ENCODE results near the gene USH2A.

The USH2A gene

DNA sequence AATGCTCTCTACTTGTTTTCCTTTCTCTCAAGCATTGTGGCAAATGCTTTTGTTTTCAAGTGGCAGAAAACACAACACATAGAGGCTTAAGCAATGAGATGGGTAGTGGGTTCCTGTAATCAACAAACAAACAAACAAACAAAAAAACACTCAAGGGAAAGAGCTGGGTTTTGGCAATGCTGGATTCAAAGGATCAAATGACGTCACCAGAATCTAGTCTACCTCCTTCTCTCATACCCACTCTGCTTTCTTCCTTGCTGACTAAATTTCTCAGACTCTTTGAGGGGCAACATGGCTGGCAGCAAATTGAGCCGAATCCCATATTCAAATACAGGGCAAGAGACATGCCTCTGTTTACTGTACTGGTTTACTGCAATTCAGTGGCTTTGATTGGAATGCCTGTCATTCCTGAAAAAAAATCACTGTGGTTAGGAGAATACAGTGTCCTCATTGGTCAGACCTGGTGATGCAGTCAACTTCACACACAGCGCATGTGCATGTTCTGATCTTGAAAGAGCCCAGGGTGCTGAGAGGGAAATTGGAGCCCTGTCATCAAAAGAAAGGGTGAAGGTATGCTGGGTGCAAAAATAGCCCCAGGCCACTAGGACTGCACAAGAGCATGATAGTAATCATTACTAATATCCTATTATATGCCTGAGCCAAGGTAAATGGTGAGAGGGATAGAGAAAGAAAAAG is 500.0 kb downstream of the USH2A start:
- DNase-seq = no peak

DNA sequence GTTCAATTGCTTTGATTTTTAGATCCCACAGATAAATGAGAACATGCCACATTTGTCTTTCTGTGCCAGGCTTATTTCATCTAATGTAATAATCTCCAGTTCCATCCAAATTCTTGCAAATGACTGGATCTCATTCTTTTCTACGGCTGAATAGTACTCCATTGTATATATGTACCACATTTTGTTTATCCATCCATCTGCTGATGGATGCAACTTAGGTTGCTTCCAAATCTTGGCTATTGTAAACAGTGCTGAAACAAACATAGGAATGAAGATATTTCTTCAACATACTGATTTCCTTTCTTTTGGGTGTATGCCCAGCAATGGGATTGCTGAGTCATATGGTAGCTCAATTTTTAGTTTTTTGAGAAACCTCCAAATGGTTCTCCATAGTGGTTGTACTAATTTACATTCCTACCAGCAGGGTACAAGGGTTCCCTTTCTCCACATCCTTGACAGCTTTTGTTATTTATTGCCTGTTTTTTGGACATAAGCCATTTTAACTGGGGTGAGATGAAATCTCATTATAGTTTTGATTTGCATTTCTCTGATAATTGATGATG is 511.8 kb downstream of the USH2A start:
- no peak for DNase-seq

DNA sequence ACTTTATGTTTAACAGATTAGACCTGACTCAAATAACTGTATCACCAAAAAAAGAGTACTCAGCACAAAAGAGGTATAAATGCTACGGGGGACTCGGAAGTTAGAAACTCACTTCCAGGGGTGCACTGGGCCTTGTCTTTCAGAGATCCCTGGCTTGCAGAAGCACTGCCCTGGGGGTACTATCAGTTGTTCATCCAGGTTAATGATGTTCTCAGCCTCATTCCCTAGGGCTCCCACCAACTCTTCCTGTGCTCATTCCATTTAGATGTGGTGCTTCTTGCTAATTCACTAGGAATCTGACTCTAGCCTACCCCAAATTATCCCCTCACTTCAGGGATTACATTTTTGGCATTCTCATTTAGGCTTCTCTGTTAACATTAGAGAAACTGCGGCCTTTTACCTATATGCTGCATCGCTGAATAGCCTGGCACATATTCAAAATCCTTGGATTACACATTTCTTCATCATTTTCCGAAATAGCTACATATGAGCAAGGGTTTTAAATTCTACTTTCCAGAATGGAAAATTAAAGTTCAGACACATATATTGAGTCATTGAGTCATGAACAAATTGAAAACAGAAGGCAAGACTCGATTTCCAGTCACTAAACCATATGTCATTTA is 517.6 kb downstream of the USH2A start:
- DNase-seq = no peak

- DNase-seq = no peak
These were observed 522.6 kb downstream of the USH2A start for GRCh38 chr1:215900684-215901083.

GRCh38 chr1:215899901-215900300 is 523.3 kb downstream of the USH2A start:
- DNase-seq = no peak

DNA sequence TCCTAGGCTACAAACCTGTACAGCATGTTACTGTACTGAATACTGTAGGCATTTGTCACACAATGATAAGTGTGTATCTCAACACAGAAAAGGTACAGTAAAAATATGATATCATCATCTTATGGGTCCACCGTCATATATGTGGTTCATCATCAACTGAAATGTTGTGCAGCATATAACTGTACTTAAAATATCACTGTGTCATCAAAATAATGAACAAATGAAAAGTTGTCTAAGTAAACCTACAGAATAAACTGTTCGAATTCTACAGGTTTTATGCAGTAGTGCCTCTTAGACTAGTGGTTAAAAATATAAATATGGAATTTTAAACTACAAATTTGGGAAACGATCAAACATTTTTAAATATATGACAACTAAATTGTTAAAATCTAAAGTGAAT is 527.4 kb downstream of the USH2A start:
- no peak for DNase-seq

GRCh38 chr1:215895276-215895675 is 528.0 kb downstream of the USH2A start:
- no peak for DNase-seq

- no peak for DNase-seq
These were observed 528.6 kb downstream of the USH2A start for GRCh38 chr1:215894617-215895016.

GRCh38 chr1:215891266-215892057 is 531.8 kb downstream of the USH2A start:
- no peak for DNase-seq

- DNase-seq = no peak
These were observed 532.8 kb downstream of the USH2A start for GRCh38 chr1:215890438-215890837.

DNA sequence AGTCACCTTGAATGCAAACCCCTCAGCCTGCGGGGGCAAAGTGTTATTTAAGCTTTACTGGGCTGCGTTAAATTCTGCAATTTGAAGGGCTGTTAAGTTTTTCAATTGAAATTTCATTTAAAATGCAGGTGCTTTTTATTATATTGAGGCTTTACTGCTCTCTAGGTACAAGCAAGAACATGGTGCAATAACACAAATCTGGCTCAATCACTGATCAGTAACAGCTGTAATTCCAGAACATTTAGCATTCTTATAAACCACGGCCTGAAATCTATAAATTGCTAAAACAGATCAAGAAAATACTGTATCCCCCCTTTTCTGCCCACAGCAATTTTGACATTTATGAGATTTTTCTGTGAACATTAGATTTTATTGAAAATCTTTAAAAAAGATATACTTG is 533.4 kb downstream of the USH2A start:
- no peak for DNase-seq

DNA sequence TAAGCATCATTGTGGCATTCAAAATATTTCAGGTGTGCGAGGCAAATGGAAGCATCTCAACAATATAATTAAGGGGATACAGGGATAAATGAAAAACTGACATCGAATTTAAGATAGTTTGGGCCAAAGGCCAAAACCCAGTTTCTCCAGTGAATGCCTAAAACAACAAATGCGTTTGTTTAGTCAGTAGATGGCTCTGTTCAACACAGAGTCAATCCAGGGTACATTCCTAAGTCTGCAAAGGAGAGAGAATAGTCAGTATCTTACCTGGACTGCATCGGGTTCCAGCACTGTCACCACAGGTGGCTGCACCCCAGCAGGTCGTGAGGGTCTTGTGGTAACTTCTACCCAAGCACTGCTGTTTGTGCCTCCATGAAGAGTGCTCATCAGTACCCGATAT is 535.1 kb downstream of the USH2A start:
- DNase-seq = no peak

DNA sequence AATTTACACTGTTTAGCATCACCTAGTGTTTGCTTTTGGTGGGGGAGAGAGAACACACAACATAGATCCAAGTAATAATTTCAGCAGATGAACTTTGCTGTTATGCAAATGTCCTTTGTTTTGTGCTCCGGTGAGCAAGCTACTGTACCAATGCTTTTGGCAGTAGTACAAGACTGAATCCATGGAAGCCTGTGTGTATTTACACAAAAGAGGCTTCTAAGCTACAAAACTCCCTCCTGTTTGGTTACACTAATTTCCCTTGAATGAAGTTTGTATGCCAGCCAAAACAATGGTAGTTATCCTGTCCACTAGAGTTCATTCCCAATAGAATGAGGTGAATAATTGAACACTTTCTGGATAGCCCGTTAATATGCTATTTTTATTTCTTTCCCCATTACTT is 535.6 kb downstream of the USH2A start:
- DNase-seq = no peak

DNA sequence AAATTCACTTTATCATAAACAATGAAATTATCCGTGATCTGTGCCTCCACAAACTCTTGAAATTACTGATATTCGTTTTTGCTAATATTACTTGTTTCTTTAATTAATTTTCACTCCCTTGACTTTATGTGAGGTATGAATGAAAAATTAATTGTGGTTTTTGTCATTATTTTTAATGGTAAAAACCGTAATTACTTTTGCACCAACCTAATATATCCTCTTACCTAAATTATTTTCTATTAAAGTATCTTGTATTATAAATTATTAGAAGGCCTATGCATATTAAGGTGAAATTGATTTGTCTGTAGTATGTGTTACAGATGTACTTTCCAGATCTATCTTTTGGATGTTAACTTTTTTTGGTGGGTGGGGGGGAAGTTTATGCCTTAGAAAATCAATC is 540.2 kb downstream of the USH2A start:
- DNase-seq = no peak

GRCh38 chr1:215878843-215879242 is 544.4 kb downstream of the USH2A start:
- DNase-seq = no peak

DNA sequence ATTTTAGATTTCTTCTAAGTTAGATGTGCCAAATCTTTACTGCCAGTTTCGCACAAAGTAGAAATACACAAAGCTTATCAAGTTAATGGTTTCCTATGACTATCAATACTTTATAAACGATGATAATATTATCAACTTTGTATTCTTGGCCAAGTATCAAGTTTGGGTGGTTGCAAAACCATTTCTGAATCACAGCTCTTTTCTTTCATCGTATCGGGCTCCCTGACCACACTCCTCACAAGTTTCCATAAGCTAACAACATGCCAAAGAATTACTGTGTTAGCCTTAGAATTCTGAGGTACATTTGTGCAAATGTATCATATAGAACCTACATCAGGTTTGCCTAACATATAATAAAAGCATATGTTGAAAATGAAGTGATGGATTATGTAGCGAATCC is 545.1 kb downstream of the USH2A start:
- no peak for DNase-seq

GRCh38 chr1:215877452-215877951 is 545.7 kb downstream of the USH2A start:
- DNase-seq = no peak

GRCh38 chr1:215875712-215876111 is 547.5 kb downstream of the USH2A start:
- no peak for DNase-seq

DNA sequence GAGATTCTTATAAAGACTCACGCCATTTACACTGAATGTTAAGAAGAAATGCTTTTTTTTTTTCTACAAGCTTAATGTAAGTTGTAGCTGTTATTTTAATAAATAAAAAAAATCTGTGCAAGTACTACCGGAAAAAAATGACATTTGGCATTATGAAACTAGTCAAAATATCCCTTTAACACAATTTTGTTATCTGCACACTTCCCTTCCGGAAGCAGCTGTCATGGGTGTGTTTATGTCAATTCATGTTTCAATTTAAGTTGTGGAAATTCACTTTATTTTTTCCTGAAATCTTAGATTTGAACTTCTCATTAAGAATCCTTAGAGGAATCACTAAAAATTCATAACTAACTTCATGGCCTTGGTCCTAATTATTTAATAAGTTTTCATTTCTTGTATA is 548.0 kb downstream of the USH2A start:
- DNase-seq = no peak

- no peak for DNase-seq
These were observed 550.6 kb downstream of the USH2A start for GRCh38 chr1:215872658-215873057.

- no peak for DNase-seq
These were observed 554.7 kb downstream of the USH2A start for GRCh38 chr1:215868500-215868899.

- DNase-seq = no peak
These were observed 558.2 kb downstream of the USH2A start for GRCh38 chr1:215865060-215865459.

DNA sequence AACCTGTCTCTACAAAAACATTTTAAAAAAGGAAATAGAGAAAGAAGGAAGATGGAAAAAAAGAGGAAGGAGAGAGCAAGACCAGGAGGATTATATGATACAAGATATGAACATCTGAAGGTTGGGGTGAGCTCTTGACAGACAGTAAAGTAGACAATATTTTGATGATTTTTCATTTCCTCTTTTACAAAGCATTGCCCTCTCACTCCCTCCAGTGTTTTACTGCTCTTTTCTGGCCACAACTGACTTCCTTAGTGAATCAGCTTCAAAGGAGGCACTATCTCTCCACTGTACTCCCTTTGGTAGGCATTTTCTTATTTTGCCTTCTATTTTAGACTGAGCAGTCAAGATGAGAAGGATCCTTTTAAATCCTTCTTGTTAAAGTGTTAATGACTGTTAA is 559.5 kb downstream of the USH2A start:
- no peak for DNase-seq

GRCh38 chr1:215860833-215861232 is 562.4 kb downstream of the USH2A start:
- DNase-seq = no peak

Measured in activated CD4-positive, alpha-beta T cell treated with anti-CD3 and anti-CD28 coated beads, Interleukin-2, amount 50 U/mL, for 48 hours (primary cell).